ENCODE data around the gene SALL2. TPM values are rescaled to one million over a fixed set of nuclear protein-coding genes. Genes with fewer than 3 reads are reported as not detected.

SALL2 gene
- total and polyA plus RNA-seq, 2 experiments from 2014 or later, result 9.5 to 11.8 TPM

GRCh38 chr14:21476925-21477681 is 49.0 kb downstream of the SALL2 start, which contains the start of the genes RAB2B and TOX4:
Gene RAB2B, minus strand, starts transcription at chr14:21476959. Its CDS starts 87 bp downstream, at chr14:21476872.
Gene TOX4, plus strand, starts transcription at chr14:21477195. Its CDS starts 84 bp downstream, at chr14:21477279.
- Histone ChIP-seq H3K4me2 (peak within 1 kb of the TSS; percentile 78), H4K20me1 (ENCODE audit: insufficient read depth, poor library complexity, severe bottlenecking) (peaks cover 4% of the 10 kb centered on the region), H3K9me3 (ENCODE audit: low read depth) (no peaks in the 10 kb centered on the region), H3K27ac (peak within 1 kb of the TSS; percentile 88), H3K9me2 (replicated peaks; ENCODE audit: insufficient read depth) (no peaks in the 10 kb centered on the region), H3K36me3 (replicated peaks; ENCODE audit: insufficient read depth, low read depth) (peaks cover 2% of the 10 kb centered on the region), H3K27me3 (no peaks in the 10 kb centered on the region), H3K4me1 (ENCODE audit: insufficient read depth) (peaks cover 5% of the 10 kb centered on the region), H3K79me2 (peaks cover 60% of the 10 kb centered on the region), H3K4me3 (peak within 1 kb of the TSS; percentile 91), H2AFZ (peak within 1 kb of the TSS; percentile 57)
- under 1% methylated on average over 49 of the region's 49 CpGs for WGBS (ENCODE audit: low lambda C conversion rate, missing lambda C conversion rate)
- TF ChIP-seq, protein P1, sequence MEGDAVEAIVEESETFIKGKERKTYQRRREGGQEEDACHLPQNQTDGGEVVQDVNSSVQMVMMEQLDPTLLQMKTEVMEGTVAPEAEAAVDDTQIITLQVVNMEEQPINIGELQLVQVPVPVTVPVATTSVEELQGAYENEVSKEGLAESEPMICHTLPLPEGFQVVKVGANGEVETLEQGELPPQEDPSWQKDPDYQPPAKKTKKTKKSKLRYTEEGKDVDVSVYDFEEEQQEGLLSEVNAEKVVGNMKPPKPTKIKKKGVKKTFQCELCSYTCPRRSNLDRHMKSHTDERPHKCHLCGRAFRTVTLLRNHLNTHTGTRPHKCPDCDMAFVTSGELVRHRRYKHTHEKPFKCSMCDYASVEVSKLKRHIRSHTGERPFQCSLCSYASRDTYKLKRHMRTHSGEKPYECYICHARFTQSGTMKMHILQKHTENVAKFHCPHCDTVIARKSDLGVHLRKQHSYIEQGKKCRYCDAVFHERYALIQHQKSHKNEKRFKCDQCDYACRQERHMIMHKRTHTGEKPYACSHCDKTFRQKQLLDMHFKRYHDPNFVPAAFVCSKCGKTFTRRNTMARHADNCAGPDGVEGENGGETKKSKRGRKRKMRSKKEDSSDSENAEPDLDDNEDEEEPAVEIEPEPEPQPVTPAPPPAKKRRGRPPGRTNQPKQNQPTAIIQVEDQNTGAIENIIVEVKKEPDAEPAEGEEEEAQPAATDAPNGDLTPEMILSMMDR (IDR thresholded peaks at IDR 0.05; ENCODE audit: poor library complexity), result peak; percentile 99
- TF ChIP-seq EZH2 (IDR thresholded peaks at IDR 0.05; ENCODE audit: borderline replicate concordance), result no peak
- peak; percentile 98 for DNase-seq (ENCODE audit: low spot score)

GRCh38 chr14:21476523-21476924 is 49.6 kb downstream of the SALL2 start:
- Histone ChIP-seq H4K20me1 (ENCODE audit: insufficient read depth, poor library complexity, severe bottlenecking) (peaks cover 2% of the 10 kb centered on the region), H3K27ac (peak overlapping the region; percentile 88), H3K27me3 (no peaks in the 10 kb centered on the region), H2AFZ (peak overlapping the region; percentile 57), H3K4me2 (peak overlapping the region; percentile 75), H3K4me3 (peak overlapping the region; percentile 59), H3K9me3 (ENCODE audit: low read depth) (no peaks in the 10 kb centered on the region), H3K36me3 (replicated peaks; ENCODE audit: insufficient read depth, low read depth) (peaks cover 2% of the 10 kb centered on the region), H3K9me2 (replicated peaks; ENCODE audit: insufficient read depth) (no peaks in the 10 kb centered on the region), H3K79me2 (peaks cover 55% of the 10 kb centered on the region), H3K4me1 (ENCODE audit: insufficient read depth) (peaks cover 5% of the 10 kb centered on the region)
- TF ChIP-seq EZH2 (IDR thresholded peaks at IDR 0.05; ENCODE audit: borderline replicate concordance) (no peak), EZH2phosphoT487 (IDR thresholded peaks at IDR 0.05; ENCODE audit: low read depth, severe bottlenecking, unreplicated experiment) (no peak)
- TF ChIP-seq, protein P1 (IDR thresholded peaks at IDR 0.05; ENCODE audit: poor library complexity), result no peak
- under 1% methylated on average over 26 of the region's 27 CpGs for whole genome bisulfite sequencing (ENCODE audit: low lambda C conversion rate, missing lambda C conversion rate)
- DNase-seq (ENCODE audit: low spot score), result peak; percentile 93

GRCh38 chr14:21475767-21476522 is 50.2 kb downstream of the SALL2 start:
- H3K4me2 ChIP-seq, result peak overlapping the region; percentile 75
- H3K4me3 ChIP-seq, result peak overlapping the region; percentile 59
- peak overlapping the region; percentile 57 for H2AFZ ChIP-seq
- WGBS (ENCODE audit: low lambda C conversion rate, missing lambda C conversion rate), result 32% methylated on average over 10 of the region's 10 CpGs
- H3K9me2 ChIP-seq (replicated peaks; ENCODE audit: insufficient read depth), result no peaks in the 10 kb centered on the region
- TF ChIP-seq, protein P1 (IDR thresholded peaks at IDR 0.05; ENCODE audit: poor library complexity), result no peak
- TF ChIP-seq EZH2phosphoT487 (IDR thresholded peaks at IDR 0.05; ENCODE audit: low read depth, severe bottlenecking, unreplicated experiment), result no peak
- no peak for TF ChIP-seq EZH2 (IDR thresholded peaks at IDR 0.05; ENCODE audit: borderline replicate concordance)
- H4K20me1 ChIP-seq (ENCODE audit: insufficient read depth, poor library complexity, severe bottlenecking), result no peaks in the 10 kb centered on the region
- H3K4me1 ChIP-seq (ENCODE audit: insufficient read depth), result peaks cover 5% of the 10 kb centered on the region
- H3K27me3 ChIP-seq, result no peaks in the 10 kb centered on the region
- DNase-seq (ENCODE audit: low spot score), result no peak
- H3K79me2 ChIP-seq, result peaks cover 49% of the 10 kb centered on the region
- H3K27ac ChIP-seq, result peak overlapping the region; percentile 88
- no peaks in the 10 kb centered on the region for H3K9me3 ChIP-seq (ENCODE audit: low read depth)
- H3K36me3 ChIP-seq (replicated peaks; ENCODE audit: insufficient read depth, low read depth), result no peaks in the 10 kb centered on the region

Other genes starting within 250 kb of the SALL2 start
- 0.07 TPM in 1 of 2 replicates, not detected in the other for gene RPGRIP1, start 246.3 kb downstream of the SALL2 start, total RNA-seq
- gene RPGRIP1, start 246.3 kb downstream of the SALL2 start, polyA plus RNA-seq, result not detected in 2 replicates
- gene SUPT16H, start 142.3 kb downstream of the SALL2 start, total RNA-seq, result 58.1 and 62.8 TPM in 2 replicates
- 44.2 and 54.6 TPM in 2 replicates for gene SUPT16H, start 142.3 kb downstream of the SALL2 start, polyA plus RNA-seq
- 41.8 and 50.9 TPM in 2 replicates for gene CHD8, start 70.2 kb downstream of the SALL2 start, total RNA-seq
- 22.1 and 24.1 TPM in 2 replicates for gene CHD8, start 70.2 kb downstream of the SALL2 start, polyA plus RNA-seq
- 20.7 and 23.4 TPM in 2 replicates for gene RAB2B, start 49.4 kb downstream of the SALL2 start, total RNA-seq
- 12.8 and 14.7 TPM in 2 replicates for gene RAB2B, start 49.4 kb downstream of the SALL2 start, polyA plus RNA-seq
- gene TOX4, start 49.2 kb downstream of the SALL2 start, total RNA-seq, result 51.9 and 55.5 TPM in 2 replicates
- gene TOX4, start 49.2 kb downstream of the SALL2 start, polyA plus RNA-seq, result 42.5 and 50.8 TPM in 2 replicates
- gene METTL3, start 15.0 kb downstream of the SALL2 start, total RNA-seq, result 31.9 and 44.1 TPM in 2 replicates
- 31.9 and 39.0 TPM in 2 replicates for gene METTL3, start 15.0 kb downstream of the SALL2 start, polyA plus RNA-seq
- not detected in 2 replicates for gene OR10G3, start 53.7 kb upstream of the SALL2 start, total RNA-seq
- not detected in 2 replicates for gene OR10G3, start 53.7 kb upstream of the SALL2 start, polyA plus RNA-seq
- not detected in 2 replicates for gene OR10G2, start 108.6 kb upstream of the SALL2 start, total RNA-seq
- gene OR10G2, start 108.6 kb upstream of the SALL2 start, polyA plus RNA-seq, result not detected in 2 replicates
- gene OR4E2, start 127.5 kb upstream of the SALL2 start, total RNA-seq, result not detected in 2 replicates
- not detected in 2 replicates for gene OR4E2, start 127.5 kb upstream of the SALL2 start, polyA plus RNA-seq
- gene OR4E1, start 147.5 kb upstream of the SALL2 start, total RNA-seq, result 0.03 and 0.44 TPM in 2 replicates
- not detected in 2 replicates for gene OR4E1, start 147.5 kb upstream of the SALL2 start, polyA plus RNA-seq

All from hepatocyte (in vitro differentiated cells).